Measurements from ENCODE around the gene TSPAN4.

The TSPAN4 gene

DNA sequence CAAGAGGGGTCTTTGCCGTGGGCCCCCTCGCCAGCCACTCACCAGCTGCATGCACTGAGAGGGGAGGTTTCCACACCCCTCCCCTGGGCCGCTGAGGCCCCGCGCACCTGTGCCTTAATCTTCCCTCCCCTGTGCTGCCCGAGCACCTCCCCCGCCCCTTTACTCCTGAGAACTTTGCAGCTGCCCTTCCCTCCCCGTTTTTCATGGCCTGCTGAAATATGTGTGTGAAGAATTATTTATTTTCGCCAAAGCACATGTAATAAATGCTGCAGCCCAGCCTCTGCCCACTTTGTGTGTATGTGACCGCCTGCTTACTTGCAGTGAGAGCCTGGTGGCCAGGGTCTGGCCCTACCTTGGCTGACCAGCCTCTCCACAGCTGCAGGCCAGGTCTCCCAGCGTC, 17.7 kb upstream of the TSPAN4 start:
- DNase-seq, result no peak

DNA sequence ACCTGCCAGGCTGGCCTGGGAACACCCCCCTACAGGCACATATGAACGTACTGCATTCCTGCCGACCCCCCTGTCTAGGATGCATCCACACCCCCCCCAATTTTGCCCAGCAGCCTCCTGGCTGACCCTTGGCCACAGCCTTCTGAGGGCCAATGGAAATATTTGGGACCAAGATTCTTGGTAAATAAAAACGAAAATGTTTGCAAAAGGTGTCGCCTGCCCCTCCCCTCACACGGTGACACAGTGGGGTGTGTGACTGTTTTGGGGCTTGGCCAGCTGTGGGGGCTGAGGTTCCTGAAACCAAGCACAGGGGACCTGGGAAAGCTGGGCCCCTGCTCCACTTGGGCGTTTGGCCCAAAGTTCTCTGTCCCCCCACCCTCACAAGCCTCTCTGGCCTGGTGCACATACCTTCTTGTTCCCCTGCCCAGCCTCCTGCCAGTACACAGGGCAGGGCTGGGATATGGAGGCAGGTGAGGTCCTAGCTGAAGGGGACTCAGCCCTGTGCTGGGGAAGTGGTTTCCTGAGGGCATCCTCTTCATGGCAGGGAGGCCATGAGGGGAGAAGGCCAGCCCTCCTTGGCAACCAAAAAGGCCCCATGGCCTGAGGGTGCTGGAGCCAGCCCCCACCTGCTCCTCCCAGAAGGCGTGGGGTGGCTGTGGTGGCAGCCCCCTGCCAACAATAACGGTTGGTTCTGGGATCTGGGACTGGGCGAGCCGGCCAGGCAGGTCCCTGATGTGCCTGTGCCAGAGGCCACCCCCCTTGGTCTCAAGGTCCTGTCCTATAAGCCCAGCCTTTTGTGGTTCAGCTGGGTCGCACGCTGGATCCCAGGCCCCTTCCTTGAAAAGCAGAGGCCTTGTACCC, 17.1 kb upstream of the TSPAN4 start:
- DNase-seq, result no peak

DNA sequence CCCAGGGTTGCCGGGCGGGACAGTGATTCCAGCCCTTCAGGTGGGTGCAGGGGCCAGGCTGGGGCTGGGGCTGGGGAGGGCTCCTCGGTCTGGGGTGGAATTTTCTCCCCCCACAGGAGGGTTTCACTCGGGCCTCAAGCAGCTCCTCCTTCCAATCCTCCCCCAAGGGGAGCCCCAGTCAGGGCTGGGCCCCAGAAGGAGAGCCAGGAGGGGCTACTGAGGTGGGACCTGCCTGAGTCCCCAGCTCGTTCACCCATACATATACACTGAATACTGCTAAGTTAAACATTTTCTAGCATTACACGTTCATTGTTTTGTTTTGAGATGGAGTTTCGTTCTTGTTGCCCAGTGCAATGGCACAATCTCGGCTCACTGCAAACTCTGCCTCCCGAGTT, 16.4 kb upstream of the TSPAN4 start:
- no peak for DNase-seq

GRCh38 chr11:826836-827145, 15.9 kb upstream of the TSPAN4 start:
- no peak for DNase-seq

DNA sequence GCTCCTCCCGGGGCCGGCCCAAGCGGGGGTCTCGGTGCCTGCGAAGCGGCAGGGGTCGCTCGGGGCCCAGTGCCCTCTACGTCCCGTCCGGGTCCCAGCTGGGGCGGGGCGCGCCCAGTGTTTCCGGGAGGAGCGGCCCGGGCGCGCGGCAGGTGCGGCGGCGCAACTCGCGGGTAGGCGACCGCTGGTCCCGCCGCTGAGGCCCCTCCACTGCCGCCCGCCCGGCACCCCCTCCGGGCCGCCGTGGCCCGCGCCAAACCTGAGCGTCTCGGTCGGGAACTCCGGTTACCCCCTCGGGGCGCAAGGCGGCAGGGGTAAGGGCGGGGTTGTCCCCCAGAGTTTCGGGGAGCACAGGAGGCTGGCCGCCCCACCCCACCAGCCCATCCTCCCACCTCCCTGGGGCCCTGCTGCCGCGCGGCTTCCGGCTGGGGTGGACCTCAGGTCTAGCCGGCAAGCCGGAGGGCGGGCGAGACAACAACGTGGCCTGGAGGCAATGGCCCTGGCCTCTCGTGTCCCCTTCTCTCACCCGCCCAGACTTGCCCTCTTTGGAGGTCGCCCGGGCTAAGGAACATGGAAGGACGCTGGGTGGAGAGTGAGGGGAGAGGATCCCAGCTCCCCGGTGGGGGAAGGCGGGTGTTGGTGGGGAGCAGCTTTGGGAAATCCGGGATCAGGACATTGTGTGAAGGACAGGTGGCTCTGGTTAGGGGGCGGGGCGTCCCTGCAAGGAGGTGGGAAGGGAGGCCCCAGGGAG, 15.3 kb upstream of the TSPAN4 start:
- peak; percentile 60 for DNase-seq

- DNase-seq, result no peak
Observed at GRCh38 chr11:827897-828192, 14.8 kb upstream of the TSPAN4 start, which contains the start of gene CRACR2B. CRACR2B (plus strand) TSS chr11:827919; CDS start chr11:828608, 689 bp downstream.

DNA sequence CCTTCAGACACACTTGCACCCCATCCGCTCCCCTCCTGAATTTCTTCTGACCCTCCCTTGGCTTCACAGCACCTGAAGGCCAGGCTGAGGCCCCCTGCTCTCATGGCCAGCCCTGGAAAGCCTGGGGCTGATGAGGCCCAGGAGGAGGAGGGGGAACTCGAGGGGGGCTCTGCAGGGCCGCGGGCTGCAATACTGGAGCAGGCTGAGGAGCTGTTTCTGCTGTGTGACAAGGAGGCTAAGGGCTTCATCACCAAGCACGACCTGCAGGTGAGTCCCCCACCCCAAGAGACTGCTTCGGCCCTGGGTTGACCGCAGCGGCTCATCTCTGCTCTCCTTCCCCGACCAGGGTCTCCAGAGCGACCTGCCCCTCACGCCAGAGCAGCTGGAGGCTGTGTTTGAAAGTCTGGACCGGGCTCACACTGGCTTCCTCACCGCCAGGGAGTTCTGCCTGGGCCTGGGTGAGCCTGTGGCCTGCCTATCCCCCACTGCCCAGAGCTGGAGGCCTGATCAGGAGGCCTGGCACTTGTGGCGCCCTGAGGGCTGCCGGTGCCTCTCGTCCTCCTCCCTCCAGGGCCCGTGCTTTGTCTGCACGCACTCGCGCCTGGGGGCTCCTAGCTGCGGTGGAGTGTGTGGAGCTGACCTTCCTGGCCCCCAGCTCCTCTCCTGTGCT, 14.0 kb upstream of the TSPAN4 start:
- DNase-seq, result no peak

DNA sequence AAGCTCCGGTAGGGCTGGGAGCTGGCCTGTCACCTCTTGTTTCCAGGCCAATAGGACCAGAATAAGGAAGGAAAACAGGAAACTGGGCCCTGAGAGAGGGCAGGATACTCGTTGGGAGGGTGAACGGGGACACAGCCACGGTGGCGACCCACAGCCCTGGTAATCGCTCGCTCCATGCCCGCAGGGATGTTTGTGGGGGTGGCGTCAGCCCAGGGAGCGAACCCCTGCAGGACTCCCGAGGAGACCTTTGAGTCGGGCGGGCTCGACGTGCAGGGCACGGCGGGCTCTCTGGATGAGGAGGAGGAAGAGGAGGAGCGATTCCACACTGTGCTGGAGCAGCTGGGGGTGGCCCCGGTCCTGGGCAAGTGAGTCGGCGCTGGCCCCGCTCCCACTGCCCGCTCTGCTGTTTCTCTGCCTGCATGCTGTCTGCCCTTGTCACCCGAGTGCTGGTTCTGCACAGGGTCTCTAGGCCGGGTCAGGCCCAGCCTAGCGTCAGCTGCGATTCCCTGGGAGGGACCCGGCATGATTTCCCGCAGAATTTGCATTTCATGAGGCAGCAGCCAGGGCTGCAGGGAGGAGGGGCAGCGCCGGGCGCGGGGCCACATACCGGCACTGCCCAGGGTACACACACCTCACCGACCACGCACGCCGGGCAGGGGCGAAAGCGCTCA, 13.3 kb upstream of the TSPAN4 start:
- no peak for DNase-seq

GRCh38 chr11:829847-830294, 12.8 kb upstream of the TSPAN4 start:
- DNase-seq, result peak; percentile 48

GRCh38 chr11:830295-831117, 12.1 kb upstream of the TSPAN4 start:
- peak; percentile 86 for DNase-seq

DNA sequence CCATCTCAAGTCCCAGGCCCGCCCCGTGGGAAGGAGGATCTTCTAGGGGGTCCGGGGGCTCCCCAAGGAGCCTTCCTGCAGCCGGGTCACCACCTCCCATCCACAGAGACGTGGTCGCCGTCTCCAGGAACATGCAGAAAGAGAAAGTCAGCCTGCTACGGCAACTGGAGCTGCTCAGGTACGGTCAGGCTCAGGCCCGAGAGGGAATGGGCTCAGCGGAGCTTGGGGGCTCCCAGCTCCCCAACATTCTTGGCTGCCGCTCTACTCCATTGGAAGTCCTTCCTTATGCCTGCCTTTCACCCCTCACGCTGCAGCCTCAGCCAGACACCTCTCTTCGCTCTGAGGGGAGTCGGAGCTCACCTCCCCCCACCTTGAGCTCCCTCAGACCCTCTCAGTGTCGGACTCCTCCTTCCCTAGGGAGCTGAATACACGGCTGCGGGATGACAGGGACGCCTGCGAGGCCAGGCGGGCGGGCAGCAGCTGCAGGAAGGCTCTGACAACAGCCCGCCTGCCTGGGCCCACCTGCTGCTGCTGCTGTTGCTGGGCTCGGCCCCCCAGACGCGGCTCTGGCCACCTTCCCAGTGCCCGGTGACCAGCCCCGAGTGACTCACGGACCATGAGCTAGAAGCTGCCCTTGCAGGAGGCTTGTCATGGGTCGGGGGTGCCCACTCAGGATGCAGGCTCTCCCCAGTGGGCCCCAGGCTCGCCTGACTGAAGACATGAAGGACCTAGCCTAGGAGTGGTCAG, 11.4 kb upstream of the TSPAN4 start:
- peak; percentile 46 for DNase-seq

- DNase-seq, result no peak
Observed at GRCh38 chr11:831961-832528, 10.6 kb upstream of the TSPAN4 start.

- DNase-seq, result peak; percentile 58
Observed at GRCh38 chr11:832529-833113, 10.0 kb upstream of the TSPAN4 start, which contains the start of gene CD151. CD151 (plus strand) TSS chr11:832952; CDS start chr11:836070, 3,118 bp downstream.

GRCh38 chr11:833114-833791, 9.4 kb upstream of the TSPAN4 start:
- peak; percentile 40 for DNase-seq

DNA sequence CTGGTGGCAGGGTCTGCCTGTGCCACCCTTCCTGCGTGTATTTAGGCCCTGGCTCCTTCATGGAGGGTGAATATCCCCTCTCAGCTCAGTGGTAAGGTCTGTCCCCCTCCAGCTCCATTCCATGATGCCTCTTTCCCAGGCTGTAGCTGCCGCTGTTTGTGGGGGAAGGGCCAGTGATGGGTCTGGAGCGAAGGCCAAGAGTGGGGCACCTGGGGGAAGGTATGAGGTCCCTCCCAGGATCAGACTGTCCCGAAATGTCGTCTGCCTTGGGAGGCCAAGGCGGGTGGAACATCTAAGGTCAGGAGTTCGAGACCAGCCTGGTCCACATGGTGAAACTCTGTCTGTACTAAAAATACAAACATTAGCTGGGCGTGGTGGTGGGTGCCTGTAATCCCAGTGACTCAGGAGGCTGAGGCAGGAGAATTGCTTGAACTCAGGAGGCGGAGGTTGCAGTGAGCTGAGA, 8.8 kb upstream of the TSPAN4 start:
- no peak for DNase-seq

DNA sequence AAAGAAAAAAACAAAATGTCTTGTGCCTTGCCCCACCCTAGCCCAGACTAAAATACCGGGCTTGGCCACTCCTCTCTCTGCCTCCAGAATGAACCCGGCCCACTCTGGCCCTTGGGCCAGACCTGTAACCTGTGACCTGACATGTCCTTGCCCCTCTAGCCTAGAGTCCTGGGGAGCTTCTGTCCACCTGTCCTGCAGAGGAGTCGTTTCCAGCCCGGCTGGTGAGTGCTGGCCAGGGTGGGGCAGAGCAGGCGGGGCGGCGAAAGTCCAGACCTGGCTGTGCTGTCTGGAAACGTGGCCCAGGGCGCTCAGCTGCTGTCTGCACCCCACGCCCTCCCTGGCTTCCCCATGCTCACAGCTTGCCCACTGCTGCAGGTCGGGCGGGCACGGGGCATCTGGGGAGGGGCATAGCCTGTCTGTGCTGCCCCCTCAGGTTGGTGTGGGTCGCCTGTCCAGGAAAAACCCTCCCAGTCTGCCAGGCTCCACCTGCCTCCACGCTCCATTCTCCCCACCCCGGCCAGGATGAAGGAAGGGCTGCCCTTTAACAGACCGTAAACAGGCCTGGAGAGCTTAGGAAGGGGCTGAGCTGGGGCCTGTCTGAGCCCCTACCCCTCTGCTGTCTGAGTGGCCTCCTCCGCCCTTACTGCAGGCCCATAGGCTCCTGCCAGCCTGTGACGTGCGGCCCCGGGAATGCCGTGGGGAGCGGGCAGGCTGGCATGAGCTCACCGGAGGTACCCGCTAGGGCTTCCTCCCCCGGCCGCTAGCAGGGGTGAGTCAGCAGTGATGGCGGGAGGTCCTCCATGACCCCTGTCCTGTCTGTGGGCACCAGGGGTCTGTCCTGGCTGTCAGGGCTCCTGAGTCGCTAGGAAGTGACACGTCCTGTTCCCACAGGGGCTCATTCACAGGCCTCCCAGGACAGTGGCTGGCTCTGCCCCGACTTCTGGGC, 8.0 kb upstream of the TSPAN4 start:
- no peak for DNase-seq

DNA sequence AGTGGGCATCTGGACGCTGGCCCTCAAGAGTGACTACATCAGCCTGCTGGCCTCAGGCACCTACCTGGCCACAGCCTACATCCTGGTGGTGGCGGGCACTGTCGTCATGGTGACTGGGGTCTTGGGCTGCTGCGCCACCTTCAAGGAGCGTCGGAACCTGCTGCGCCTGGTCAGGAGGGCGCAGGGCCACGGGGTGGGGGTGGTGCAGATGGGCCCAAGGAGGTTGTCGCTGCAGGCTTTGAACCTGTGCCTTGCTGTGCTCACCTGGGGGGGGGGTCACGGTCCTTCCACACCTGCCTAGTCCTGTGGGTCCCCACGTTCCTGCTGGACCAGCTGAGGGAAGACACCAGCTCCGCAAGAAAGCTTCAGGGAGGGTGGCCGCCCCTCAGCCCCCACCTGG, 6.4 kb upstream of the TSPAN4 start:
- DNase-seq, result no peak

DNA sequence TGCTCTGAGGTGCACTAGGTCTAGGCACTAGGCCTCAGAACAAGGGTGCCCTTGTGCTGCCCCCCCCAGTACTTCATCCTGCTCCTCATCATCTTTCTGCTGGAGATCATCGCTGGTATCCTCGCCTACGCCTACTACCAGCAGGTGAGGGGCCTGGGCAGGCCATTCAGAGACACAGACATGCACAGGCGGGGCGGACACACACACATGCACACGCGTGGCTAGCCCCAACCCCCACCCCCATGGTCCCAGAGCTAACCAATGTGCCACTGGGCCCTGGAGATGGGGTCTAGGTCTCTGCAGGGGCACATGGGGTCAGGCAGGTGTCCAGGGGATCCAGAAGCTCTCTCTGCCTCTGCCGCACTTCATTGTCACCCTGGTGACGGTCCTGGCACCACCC, 6.0 kb upstream of the TSPAN4 start:
- DNase-seq, result no peak

Data from NCI-H146 (cell line).